GM12873 (cell line): ENCODE data around the gene BCAS4.

Experiments used
- TF ChIP-seq, protein P1 (sequence below): IDR thresholded peaks from 2 replicates; pipeline ENCODE4 v1.5.1; 2012; ENCODE audit warnings: low read depth, mild to moderate bottlenecking, moderate library complexity, low read length, control low read depth; ENCODE audit not compliant: insufficient read depth; ENCODE audit errors: missing control alignments

BCAS4 gene

DNA sequence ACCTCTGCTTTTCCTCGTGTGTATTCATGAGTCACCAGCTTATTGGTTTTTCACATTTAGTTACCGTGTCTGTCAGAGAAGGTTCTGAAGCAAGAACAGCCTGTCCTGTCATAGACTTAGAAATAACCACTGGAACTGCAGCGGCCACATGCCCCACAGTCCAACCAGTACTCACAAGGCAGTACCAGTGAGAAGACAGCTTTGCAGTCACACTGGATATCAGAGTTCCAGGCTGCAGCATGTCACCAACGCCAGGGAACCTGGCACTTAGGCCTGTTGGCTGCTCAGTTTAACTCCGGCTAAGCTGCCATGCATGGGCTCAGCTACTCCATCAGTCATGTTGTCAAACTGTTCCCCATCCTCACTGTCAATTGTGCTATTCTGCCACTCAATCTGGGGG lies 96.3 kb downstream of the BCAS4 start:
- TF ChIP-seq, protein P1, sequence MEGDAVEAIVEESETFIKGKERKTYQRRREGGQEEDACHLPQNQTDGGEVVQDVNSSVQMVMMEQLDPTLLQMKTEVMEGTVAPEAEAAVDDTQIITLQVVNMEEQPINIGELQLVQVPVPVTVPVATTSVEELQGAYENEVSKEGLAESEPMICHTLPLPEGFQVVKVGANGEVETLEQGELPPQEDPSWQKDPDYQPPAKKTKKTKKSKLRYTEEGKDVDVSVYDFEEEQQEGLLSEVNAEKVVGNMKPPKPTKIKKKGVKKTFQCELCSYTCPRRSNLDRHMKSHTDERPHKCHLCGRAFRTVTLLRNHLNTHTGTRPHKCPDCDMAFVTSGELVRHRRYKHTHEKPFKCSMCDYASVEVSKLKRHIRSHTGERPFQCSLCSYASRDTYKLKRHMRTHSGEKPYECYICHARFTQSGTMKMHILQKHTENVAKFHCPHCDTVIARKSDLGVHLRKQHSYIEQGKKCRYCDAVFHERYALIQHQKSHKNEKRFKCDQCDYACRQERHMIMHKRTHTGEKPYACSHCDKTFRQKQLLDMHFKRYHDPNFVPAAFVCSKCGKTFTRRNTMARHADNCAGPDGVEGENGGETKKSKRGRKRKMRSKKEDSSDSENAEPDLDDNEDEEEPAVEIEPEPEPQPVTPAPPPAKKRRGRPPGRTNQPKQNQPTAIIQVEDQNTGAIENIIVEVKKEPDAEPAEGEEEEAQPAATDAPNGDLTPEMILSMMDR = no peak

DNA sequence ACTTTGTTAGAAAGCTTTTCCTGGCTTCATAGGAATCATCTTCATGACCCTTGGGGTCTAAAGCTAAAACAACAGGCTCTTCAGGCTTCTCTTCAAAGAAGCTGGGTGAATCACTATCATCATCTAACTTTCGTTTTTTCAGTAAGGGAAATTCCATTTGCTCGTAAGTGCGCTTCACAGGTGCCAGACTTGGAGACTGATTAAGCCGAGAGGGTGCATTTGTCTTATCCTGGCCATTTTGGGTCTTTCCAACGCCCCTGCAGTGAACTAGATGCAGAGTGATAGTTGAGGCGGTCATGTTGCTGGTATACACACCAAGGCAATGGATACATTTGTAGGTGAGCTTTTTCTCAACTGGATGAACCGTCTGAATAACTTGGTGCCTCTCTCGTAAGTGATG lies 97.5 kb downstream of the BCAS4 start:
- TF ChIP-seq, protein P1 = no peak

DNA sequence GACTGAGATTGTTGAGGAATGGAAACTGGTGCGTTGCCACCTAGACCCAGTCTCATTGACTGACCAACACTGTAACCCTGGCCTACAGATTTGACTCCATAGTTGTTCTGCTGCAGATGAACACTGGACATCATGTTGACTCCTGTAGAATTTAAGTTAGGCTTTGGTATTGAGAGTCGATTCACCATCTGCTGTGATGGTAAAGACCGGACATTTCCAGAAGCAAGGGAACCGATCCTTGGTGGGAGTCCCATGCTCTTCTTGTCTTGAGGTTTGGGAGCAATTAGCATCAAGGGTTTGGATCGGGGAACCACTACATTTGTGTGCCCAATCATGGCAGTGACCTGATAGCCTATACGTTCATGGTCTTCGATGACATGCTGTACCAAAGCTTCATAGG lies 98.8 kb downstream of the BCAS4 start:
- TF ChIP-seq, protein P1 = no peak

GRCh38 chr20:50895111-50895830 lies 100.4 kb downstream of the BCAS4 start:
- TF ChIP-seq, protein P1 = no peak

DNA sequence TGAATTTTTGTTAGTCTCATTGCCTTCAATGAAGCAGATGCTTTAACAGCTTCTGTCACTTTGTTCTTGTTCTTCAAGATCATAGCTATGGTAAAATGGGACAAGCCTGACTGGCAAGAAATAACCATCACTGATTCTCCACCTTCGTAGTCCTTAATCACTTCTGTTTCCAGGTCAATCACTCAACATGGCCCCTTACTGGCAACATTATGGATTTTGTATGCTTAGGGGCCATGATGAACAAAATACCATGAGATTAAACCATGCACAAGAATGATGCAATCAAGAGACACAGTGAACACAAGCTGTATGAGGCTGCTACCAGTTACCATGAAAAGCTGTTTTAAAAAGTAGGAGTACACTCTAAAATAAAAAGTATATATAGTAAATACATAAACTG lies 103.6 kb downstream of the BCAS4 start:
- TF ChIP-seq, protein P1 = no peak

DNA sequence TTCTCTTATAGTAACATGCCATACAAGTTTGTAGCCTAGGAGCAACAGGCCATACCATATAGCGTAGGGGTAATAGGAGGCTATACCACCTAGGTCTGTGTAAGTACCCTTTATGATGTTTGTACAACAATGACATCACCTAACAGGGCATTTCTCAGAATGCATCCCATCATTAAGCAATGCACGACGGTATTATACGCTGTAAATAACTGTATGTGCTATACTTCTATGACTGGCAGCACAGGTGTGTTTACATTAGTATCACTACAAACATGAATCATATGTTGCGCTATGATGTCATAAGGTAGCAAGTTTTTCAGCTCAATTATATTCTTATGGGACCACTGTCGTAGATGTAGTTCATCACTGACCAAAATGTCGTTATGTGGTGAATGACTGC lies 105.4 kb downstream of the BCAS4 start:
- TF ChIP-seq, protein P1 = no peak

GRCh38 chr20:50901301-50901700 lies 106.4 kb downstream of the BCAS4 start:
- TF ChIP-seq, protein P1 = no peak
